Effector memory CD4-positive, alpha-beta T cell (primary cell): ENCODE data around the gene DTWD2.

Experiments
- DNase-seq, 3 donors: peaks; one replicate each; pipeline ENCODE4 v3.0.0-alpha.2; 2020
- H3K27ac ChIP-seq: 2 replicates; pipeline ENCODE4 v1.7.0; 2013; ENCODE audit warnings: mild to moderate bottlenecking, low read length, moderate library complexity; ENCODE audit not compliant: insufficient read depth, poor library complexity, severe bottlenecking
- H3K27me3 ChIP-seq: replicated peaks from 2 replicates; pipeline ENCODE4 v1.7.0; 2013; ENCODE audit warnings: mild to moderate bottlenecking, low read length; ENCODE audit not compliant: insufficient read depth, control insufficient read depth, poor library complexity, severe bottlenecking
- H3K36me3 ChIP-seq: 2 replicates; pipeline ENCODE4 v1.7.0; 2013; ENCODE audit warnings: mild to moderate bottlenecking, low read length, moderate library complexity; ENCODE audit not compliant: control insufficient read depth, insufficient read depth
- H3K4me1 ChIP-seq: 2 replicates; pipeline ENCODE4 v1.7.0; 2013; ENCODE audit warnings: low read length, mild to moderate bottlenecking; ENCODE audit not compliant: control insufficient read depth, insufficient read depth, poor library complexity, severe bottlenecking
- H3K4me3 ChIP-seq: 2 replicates; pipeline ENCODE4 v1.7.0; 2013; ENCODE audit warnings: low read length, low read depth, mild to moderate bottlenecking; ENCODE audit not compliant: insufficient read depth, poor library complexity, severe bottlenecking
- H3K9me3 ChIP-seq: 2 replicates; pipeline ENCODE4 v1.7.0; 2013; ENCODE audit warnings: mild to moderate bottlenecking, low read length, moderate library complexity; ENCODE audit not compliant: control insufficient read depth

The DTWD2 gene

GRCh38 chr5:119022017-119022745, 33.8 kb upstream of the DTWD2 start:
- Histone ChIP-seq H3K9me3 (no peaks in the 10 kb centered on the region), H3K4me3 (no peak overlapping the region), H3K27me3 (no peaks in the 10 kb centered on the region), H3K36me3 (no peaks in the 10 kb centered on the region), H3K27ac (no peak overlapping the region), H3K4me1 (no peaks in the 10 kb centered on the region)
- no peak for DNase-seq

GRCh38 chr5:119021149-119021732, 32.9 kb upstream of the DTWD2 start:
- H3K4me1 ChIP-seq, result no peaks in the 10 kb centered on the region
- no peaks in the 10 kb centered on the region for H3K36me3 ChIP-seq
- no peak overlapping the region for H3K27ac ChIP-seq
- no peaks in the 10 kb centered on the region for H3K27me3 ChIP-seq
- no peak overlapping the region for H3K4me3 ChIP-seq
- H3K9me3 ChIP-seq, result no peaks in the 10 kb centered on the region
- DNase-seq, result no peak

GRCh38 chr5:119019949-119020348, 31.6 kb upstream of the DTWD2 start:
- H3K4me3 ChIP-seq, result no peak overlapping the region
- H3K27me3 ChIP-seq, result no peaks in the 10 kb centered on the region
- DNase-seq, result no peak
- H3K9me3 ChIP-seq, result no peaks in the 10 kb centered on the region
- no peak overlapping the region for H3K27ac ChIP-seq
- H3K36me3 ChIP-seq, result no peaks in the 10 kb centered on the region
- H3K4me1 ChIP-seq, result no peaks in the 10 kb centered on the region

- DNase-seq, result no peak
- Histone ChIP-seq H3K27me3 (no peaks in the 10 kb centered on the region), H3K4me1 (no peaks in the 10 kb centered on the region), H3K36me3 (no peaks in the 10 kb centered on the region), H3K27ac (no peak overlapping the region), H3K4me3 (no peak overlapping the region), H3K9me3 (no peaks in the 10 kb centered on the region)
Measured at GRCh38 chr5:119019501-119019900, 31.2 kb upstream of the DTWD2 start.

GRCh38 chr5:119017994-119018393, 29.6 kb upstream of the DTWD2 start:
- no peaks in the 10 kb centered on the region for H3K4me1 ChIP-seq
- no peaks in the 10 kb centered on the region for H3K9me3 ChIP-seq
- no peak for DNase-seq
- H3K4me3 ChIP-seq, result no peak overlapping the region
- no peaks in the 10 kb centered on the region for H3K36me3 ChIP-seq
- H3K27me3 ChIP-seq, result no peaks in the 10 kb centered on the region
- H3K27ac ChIP-seq, result no peak overlapping the region

- Histone ChIP-seq H3K4me1 (no peaks in the 10 kb centered on the region), H3K27ac (no peak overlapping the region), H3K9me3 (no peaks in the 10 kb centered on the region), H3K36me3 (no peaks in the 10 kb centered on the region), H3K27me3 (no peaks in the 10 kb centered on the region), H3K4me3 (no peak overlapping the region)
- no peak for DNase-seq
Measured at GRCh38 chr5:119016125-119016774, 27.9 kb upstream of the DTWD2 start.

GRCh38 chr5:119011186-119011585, 22.8 kb upstream of the DTWD2 start:
- no peaks in the 10 kb centered on the region for H3K9me3 ChIP-seq
- no peak for DNase-seq
- H3K27me3 ChIP-seq, result no peaks in the 10 kb centered on the region
- H3K4me1 ChIP-seq, result no peaks in the 10 kb centered on the region
- no peaks in the 10 kb centered on the region for H3K36me3 ChIP-seq
- H3K27ac ChIP-seq, result no peak overlapping the region
- H3K4me3 ChIP-seq, result no peak overlapping the region

GRCh38 chr5:119010206-119010605, 21.9 kb upstream of the DTWD2 start:
- no peak for DNase-seq
- Histone ChIP-seq H3K36me3 (no peaks in the 10 kb centered on the region), H3K27ac (no peak overlapping the region), H3K4me1 (no peaks in the 10 kb centered on the region), H3K4me3 (no peak overlapping the region), H3K27me3 (no peaks in the 10 kb centered on the region), H3K9me3 (no peaks in the 10 kb centered on the region)

GRCh38 chr5:119009131-119009530, 20.8 kb upstream of the DTWD2 start:
- no peaks in the 10 kb centered on the region for H3K4me1 ChIP-seq
- no peak for DNase-seq
- no peaks in the 10 kb centered on the region for H3K27me3 ChIP-seq
- H3K27ac ChIP-seq, result no peak overlapping the region
- H3K36me3 ChIP-seq, result no peaks in the 10 kb centered on the region
- H3K4me3 ChIP-seq, result no peak overlapping the region
- no peaks in the 10 kb centered on the region for H3K9me3 ChIP-seq

- Histone ChIP-seq H3K27ac (no peak overlapping the region), H3K27me3 (peaks cover 4% of the 10 kb centered on the region), H3K9me3 (no peaks in the 10 kb centered on the region), H3K4me3 (no peak overlapping the region), H3K4me1 (no peaks in the 10 kb centered on the region), H3K36me3 (no peaks in the 10 kb centered on the region)
- DNase-seq, result no peak
Measured at GRCh38 chr5:118999696-119000095, 11.3 kb upstream of the DTWD2 start.
